T47D (cell line): ENCODE measurements around the gene AP3M1.
"Not testable (repeated sequence)": the region's sequence is repeated elsewhere in the genome, so short reads cannot be mapped to it uniquely, and the experiment has no call there.

Experiments
- DNase-seq, 2 experiments: peaks; one replicate each; pipeline versions ENCODE4 v3.0.0 to v3.0.0-alpha.2; 2011 to 2012; ENCODE audit warnings: low read depth in 1 of 2, low spot score in 1 of 2
- JUND ChIP-seq: IDR thresholded peaks from 2 replicates; pipeline ENCODE4 v1.6.1; 2012; ENCODE audit warnings: low read depth
- in situ Hi-C: cut with HindIII; loops from 2 replicates; pipeline ENCODE4 v1.10.0; 2016; ENCODE audit warnings: low sequenced_read_pairs, low pct_unique_long_range_greater_than_20kb

Gene AP3M1

DNA sequence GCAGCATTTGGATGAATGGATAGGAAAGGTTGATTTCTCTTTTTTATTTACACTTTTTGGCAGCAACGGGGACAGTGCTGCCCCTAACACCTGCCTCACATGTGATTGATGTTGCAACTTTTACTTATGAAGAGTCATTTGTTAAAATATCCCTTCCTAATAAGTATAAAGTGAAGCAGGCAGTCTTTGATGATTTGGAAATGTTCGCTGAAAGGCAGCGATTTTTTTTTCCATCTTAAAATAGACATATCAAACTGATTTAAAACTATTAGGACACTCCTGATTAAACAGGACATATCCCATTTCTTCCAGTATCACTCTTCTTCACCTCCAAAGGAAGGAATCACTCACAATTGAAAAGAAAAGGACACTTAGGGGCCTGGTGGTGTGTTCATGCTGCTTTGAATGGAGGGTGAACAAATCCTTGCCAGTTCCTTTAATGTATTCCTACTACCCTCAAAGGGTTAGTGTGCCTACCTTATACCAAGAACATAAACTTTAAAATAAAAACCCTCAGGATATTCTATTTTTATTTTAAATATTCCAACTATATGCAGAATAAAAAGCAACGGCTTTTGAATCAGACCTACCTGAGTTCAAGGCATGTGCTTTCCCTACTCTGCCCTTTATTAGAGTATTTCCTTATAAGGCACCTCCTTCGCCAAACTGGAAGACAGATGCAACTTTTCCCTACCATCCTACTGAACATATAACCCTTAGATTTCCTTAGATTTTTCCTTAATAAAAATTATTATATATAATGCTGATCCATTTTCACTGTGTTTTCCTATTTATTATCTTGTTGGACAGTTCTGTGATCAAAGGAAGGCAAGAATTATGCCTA lies 1.5 kb upstream of the AP3M1 start:
- no peak for DNase-seq
- in situ Hi-C loops = no loop called here
- no peak for TF ChIP-seq JUND

DNA sequence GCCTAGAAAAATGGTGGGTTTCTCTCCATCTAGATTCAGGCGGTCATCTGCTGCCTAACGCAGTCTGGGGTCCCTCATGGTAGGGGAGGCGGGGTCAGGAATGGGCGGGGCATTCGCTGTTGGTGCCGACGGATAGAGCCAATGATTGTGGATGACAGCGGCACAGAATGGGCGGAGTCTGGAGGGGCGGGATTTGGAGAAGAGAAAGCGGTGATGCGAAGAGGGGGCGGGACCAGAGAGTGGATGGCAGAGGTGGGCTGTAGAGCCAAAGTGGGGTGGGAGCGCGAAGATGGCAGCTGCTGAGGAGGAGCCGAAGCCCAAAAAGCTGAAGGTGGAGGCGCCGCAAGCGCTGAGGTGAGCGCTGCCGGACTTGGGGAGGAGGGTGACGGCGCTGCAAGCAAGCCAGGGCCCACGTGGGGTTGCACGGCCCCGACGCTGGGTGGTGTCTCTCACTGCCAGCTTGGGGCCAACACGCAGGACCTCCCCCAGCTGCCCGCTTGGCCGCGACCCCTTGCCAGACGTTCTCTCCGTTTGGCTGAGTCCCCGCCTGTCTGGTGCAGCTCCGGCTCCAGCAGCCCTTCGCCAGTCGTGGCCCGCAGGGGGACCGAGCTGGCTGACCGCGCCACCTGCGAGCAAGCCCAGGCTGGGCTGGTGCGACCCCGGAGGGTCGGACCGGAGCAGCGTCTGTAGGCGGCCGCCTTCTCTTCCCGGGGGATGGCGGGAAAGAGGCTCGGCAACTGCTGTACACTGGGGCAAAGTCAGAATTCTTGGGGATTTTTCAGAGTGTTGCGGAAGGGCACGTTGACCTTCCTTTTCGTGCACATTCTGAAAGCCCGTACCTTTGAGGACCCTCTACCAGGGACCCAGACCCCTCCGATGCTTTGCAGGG lies 606 bp upstream of the AP3M1 start, which contains the start of gene ADK:
ADK (plus strand) TSS at position 232 of the 889 bp plus-strand sequence; CDS start at position 290, 58 bp downstream.
- peak; percentile 99 for DNase-seq
- TF ChIP-seq JUND = no peak
- in situ Hi-C loops = no loop called here

GRCh38 chr10:74146980-74147379 lies 3.6 kb downstream of the AP3M1 start:
- in situ Hi-C loops, DNase-seq: not testable (repeated sequence)

DNA sequence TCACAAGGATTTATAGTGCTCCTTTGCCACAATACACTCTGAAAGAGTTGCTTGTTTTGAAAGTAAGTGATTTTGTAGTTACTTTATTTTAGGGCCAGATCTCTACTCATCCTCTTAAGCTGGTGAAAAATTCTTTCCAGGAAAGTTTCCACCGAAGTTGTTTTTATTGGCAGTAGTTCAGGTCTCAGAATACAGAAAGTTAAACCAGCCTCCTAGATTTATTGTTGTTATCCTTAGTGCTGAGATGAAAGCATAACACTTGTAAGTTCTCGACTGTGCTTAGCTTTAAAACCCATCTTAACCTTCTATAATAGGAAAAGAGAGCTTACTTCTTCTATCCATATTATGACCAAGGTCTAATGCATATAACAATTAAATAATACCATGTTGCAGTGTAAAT lies 5.5 kb downstream of the AP3M1 start:
- in situ Hi-C loops = no loop called here
- DNase-seq = no peak
- no peak for TF ChIP-seq JUND

DNA sequence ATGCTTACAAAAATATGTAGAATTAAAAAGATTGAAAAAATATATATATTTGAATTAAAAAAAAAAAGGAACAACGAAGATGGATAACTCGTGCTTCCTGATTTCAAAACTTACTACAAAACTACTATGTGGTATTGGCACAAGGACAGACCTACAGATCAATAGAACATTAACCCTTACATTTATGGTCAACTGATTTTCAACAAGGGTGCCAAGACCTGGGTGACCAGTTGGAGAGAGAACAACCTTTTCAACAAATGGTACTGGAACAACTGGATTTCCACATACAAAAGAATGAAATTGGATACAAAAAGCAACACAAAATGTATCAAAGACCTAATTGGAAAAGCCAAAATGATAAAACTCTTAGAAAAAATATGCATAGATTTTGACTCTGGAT lies 10.1 kb downstream of the AP3M1 start:
- TF ChIP-seq JUND = no peak
- in situ Hi-C loops = no loop called here
- no peak for DNase-seq

- in situ Hi-C loops = no loop called here
- DNase-seq = no peak
- no peak for TF ChIP-seq JUND
Observed at GRCh38 chr10:74139981-74140380, 10.6 kb downstream of the AP3M1 start.

DNA sequence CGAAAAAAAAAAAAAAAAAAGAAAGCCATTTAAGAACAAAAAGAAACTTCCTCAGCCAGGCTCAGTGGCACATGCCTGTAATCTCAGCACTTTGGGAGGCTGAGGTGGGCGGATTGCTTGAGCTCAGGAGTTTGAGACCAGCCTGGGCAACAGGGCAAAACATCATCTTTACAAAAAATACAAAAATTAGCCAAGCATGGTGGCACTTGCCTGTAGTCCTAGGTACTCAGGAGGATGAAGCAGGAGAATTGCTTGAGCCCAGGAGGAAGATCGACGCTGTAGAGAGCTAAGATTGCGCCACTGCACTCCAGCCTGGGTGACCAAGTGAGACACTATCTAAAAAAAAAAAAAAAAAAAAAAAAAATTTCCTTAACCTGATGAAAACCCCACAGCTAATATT lies 12.0 kb downstream of the AP3M1 start:
- DNase-seq, in situ Hi-C loops: not testable (repeated sequence)

GRCh38 chr10:74137992-74138391 lies 12.6 kb downstream of the AP3M1 start:
- in situ Hi-C loops = no loop called here
- TF ChIP-seq JUND = no peak
- DNase-seq = peak in 1 of 2 experiments; percentile 19

GRCh38 chr10:74135452-74135851 lies 15.2 kb downstream of the AP3M1 start:
- DNase-seq = no peak
- in situ Hi-C loops = no loop called here
- no peak for TF ChIP-seq JUND

DNA sequence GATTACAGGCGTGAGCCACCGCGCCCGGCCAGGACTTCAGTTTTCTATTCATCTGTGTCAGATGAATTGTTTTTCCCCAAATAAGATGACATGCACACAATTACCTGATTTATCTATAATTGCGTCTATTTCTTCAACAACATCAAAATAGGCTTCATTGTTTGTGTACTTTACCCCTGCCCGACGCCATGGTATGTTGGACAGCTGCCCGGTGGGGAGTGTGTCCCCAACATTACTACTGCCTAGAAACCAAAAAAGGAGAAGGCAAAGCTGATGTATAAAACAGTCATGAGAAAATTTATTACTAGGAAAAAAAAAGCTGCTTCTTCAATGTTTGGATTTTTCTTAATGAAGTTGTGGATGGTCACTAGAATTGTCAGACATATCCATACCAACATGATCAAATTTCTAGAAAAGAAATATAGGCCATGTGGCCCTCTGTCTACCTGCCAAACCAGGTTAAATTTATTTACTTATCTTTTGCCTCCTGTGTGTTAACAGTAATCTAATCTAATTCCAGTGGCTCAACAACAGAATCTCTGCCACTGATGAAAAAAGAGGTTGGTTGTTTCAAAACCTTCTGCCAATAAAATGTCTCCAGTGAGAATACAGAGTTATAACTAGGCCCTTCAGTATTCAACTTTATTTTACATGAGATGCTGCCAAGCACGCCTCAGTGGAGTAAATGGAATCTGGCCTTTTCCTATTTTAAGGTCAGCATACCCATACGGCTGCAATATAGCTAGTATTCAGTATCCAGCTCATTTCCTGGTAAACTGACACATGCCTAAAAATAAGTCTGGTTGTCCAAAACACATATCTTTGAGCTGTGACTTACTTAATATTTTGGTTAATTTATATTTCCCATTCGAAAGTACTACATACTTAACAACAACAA lies 16.5 kb downstream of the AP3M1 start:
- in situ Hi-C loops = no loop called here
- no peak for TF ChIP-seq JUND
- DNase-seq = no peak

DNA sequence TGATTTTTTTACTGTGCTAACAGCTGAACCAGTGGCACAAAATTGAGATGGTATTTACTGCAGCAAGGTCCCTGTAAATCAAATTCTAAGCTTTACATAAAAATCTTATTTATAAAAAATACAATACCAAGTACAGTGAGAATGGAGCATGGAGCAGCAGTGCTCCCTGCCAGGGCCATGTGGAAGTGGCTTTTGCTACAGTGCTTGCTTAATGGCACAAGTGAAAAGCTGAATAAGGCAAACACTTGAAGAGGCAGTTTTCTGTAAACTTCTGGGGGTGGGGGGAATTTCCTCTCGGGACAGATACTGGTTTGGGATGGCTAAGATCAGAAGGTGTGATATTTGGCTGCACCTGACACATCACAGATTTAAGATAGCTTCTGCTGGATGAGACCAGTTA lies 27.5 kb downstream of the AP3M1 start:
- no peak for TF ChIP-seq JUND
- in situ Hi-C loops = no loop called here
- DNase-seq = no peak

GRCh38 chr10:74122060-74122459 lies 28.6 kb downstream of the AP3M1 start:
- no peak for DNase-seq
- in situ Hi-C loops = no loop called here
- TF ChIP-seq JUND = no peak
